Endothelial cell of umbilical vein (primary cell): ENCODE data around the gene ZNF398. TPM values are rescaled to one million over a fixed set of nuclear protein-coding genes. Genes with fewer than 3 reads are reported as not detected.
A peak's percentile ranks its signal among the peaks of the same experiment; 100 is the strongest.

Experiments used
- BruUV-seq: library from RNA; stranded (reverse); fragments of 400-500 nt; replicated peaks from 2 replicates; lab custom pipeline; 2021; lab: Mats Ljungman, UMichigan
- CTCF ChIA-PET: fragments of 300-600, 350-600 bp; sonication (Branson Sonifier 250); formaldehyde crosslinking; loops from one replicate; lab custom pipeline; 2021; ENCODE audit warnings: antibody characterized with exemption, inconsistent platforms; lab: Charles Lee
- POLR2A ChIA-PET: fragments of 300-600, 350-600 bp; sonication (Branson Sonifier 250); formaldehyde crosslinking; loops from one replicate; lab custom pipeline; 2021; ENCODE audit warnings: antibody characterized with exemption, inconsistent platforms; lab: Charles Lee
- DNase-seq: peaks from one replicate; pipeline ENCODE4 v3.0.0-alpha.2; 2011; ENCODE audit warnings: low read depth, low spot score
- FAIRE-seq: peaks from 2 replicates; lab custom pipeline; 2011; peaks lifted over from hg19 to GRCh38; lab: Jason Lieb, UNC
- H2AFZ ChIP-seq: 2 replicates; pipeline ENCODE4 v1.6.0; 2012; ENCODE audit warnings: low read depth, low read length, control low read depth, inconsistent platforms
- H3K27ac ChIP-seq: 2 replicates; pipeline ENCODE4 v1.5.1; 2011; ENCODE audit warnings: low read depth, mild to moderate bottlenecking, control low read depth, low read length, moderate library complexity; ENCODE audit not compliant: insufficient read depth
- H3K27me3 ChIP-seq, 2 experiments: 2 replicates each; pipeline versions ENCODE4 v1.6.0 to v1.6.1; 2011; ENCODE audit warnings: low read length in 2 of 2, mixed read lengths in 1 of 2; ENCODE audit not compliant: control insufficient read depth in 2 of 2, insufficient read depth in 2 of 2
- H3K36me3 ChIP-seq, 2 experiments: 2 replicates in 1 of 2; 3 replicates in 1 of 2; pipeline ENCODE4 v1.5.1; 2011; ENCODE audit warnings: low read length in 2 of 2, mild to moderate bottlenecking in 1 of 2, moderate library complexity in 1 of 2; ENCODE audit not compliant: control insufficient read depth in 2 of 2, insufficient read depth in 2 of 2; ENCODE audit errors: extremely low read depth in 1 of 2
- H3K4me1 ChIP-seq: 3 replicates; pipeline ENCODE4 v1.5.1; 2011; ENCODE audit warnings: mild to moderate bottlenecking, low read length; ENCODE audit not compliant: control insufficient read depth, insufficient read depth; ENCODE audit errors: extremely low read depth
- H3K4me2 ChIP-seq: 2 replicates; pipeline ENCODE4 v1.6.1; 2011; ENCODE audit warnings: low read length, control low read depth, mixed read lengths; ENCODE audit not compliant: insufficient read depth
- H3K4me3 ChIP-seq, 3 experiments: fragments of 200-600 bp in 1 of 3; sonication (generic), shearing (Covaris generic) in 1 of 3; replicated peaks in 1 of 3; 2 replicates each; pipeline ENCODE4 v1.5.1; 2011 to 2016; ENCODE audit warnings: control low read depth in 3 of 3, low read length in 3 of 3, mild to moderate bottlenecking in 2 of 3, inconsistent platforms in 1 of 3, low read depth in 1 of 3, moderate library complexity in 1 of 3; ENCODE audit not compliant: insufficient read depth in 1 of 3
- H3K79me2 ChIP-seq: 2 replicates; pipeline ENCODE4 v1.6.0; 2012; ENCODE audit warnings: low read length, inconsistent platforms; ENCODE audit not compliant: control insufficient read depth, insufficient read depth
- H3K9ac ChIP-seq: replicated peaks from 2 replicates; pipeline ENCODE3; 2011; ENCODE audit warnings: low read length, control low read depth; ENCODE audit not compliant: insufficient read depth; ENCODE audit errors: extremely low read depth
- H3K9me1 ChIP-seq: replicated peaks from 3 replicates; pipeline ENCODE4 v1.6.0; 2011; ENCODE audit warnings: mild to moderate bottlenecking, low read length; ENCODE audit not compliant: control insufficient read depth, insufficient read depth; ENCODE audit errors: extremely low read depth
- H3K9me3 ChIP-seq: replicated peaks from 2 replicates; pipeline ENCODE4 v1.5.1; 2012; ENCODE audit warnings: low read length, inconsistent platforms; ENCODE audit not compliant: control insufficient read depth, insufficient read depth
- H4K20me1 ChIP-seq: replicated peaks from 2 replicates; pipeline ENCODE3; 2011; ENCODE audit warnings: mild to moderate bottlenecking, low read length; ENCODE audit not compliant: control insufficient read depth, insufficient read depth; ENCODE audit errors: extremely low read depth
- EZH2 ChIP-seq: IDR thresholded peaks from 2 replicates; pipeline ENCODE4 v1.6.1; 2012; ENCODE audit warnings: borderline replicate concordance, low read depth, mild to moderate bottlenecking, moderate library complexity, low read length, inconsistent platforms; ENCODE audit not compliant: severe bottlenecking
- FOS ChIP-seq: IDR thresholded peaks from 2 replicates; pipeline ENCODE4 v1.6.1; 2011; ENCODE audit warnings: mild to moderate bottlenecking, low read length, moderate library complexity, borderline replicate concordance; ENCODE audit not compliant: insufficient read depth
- GATA2 ChIP-seq: IDR thresholded peaks from 2 replicates; pipeline ENCODE4 v1.7.0; 2011; ENCODE audit warnings: low read depth, mild to moderate bottlenecking, moderate library complexity, mixed read lengths, low read length; ENCODE audit not compliant: insufficient read length, insufficient read depth
- JUN ChIP-seq: IDR thresholded peaks from 2 replicates; pipeline ENCODE4 v1.6.1; 2011; ENCODE audit warnings: borderline replicate concordance, low read depth; ENCODE audit not compliant: insufficient read length, insufficient read depth
- MYC ChIP-seq: IDR thresholded peaks from one replicate; pipeline ENCODE4 v1.6.1; 2011; ENCODE audit warnings: mild to moderate bottlenecking, low read depth, low read length
- POLR2A ChIP-seq: IDR thresholded peaks from 2 replicates; pipeline ENCODE4 v1.6.1; 2012; ENCODE audit warnings: low read depth, mild to moderate bottlenecking, control low read depth, low read length
- POLR2AphosphoS5 ChIP-seq: IDR thresholded peaks from 2 replicates; pipeline ENCODE4 v1.6.1; 2012; ENCODE audit warnings: low read depth, mild to moderate bottlenecking, control low read depth, low read length, moderate library complexity; ENCODE audit not compliant: insufficient read depth
- dilution Hi-C: fragments of 300-500 bp; cut with MboI; formaldehyde crosslinking; loops from one replicate; pipeline ENCODE4 v1.15.0; 2019; ENCODE audit warnings: low sequenced_read_pairs; ENCODE audit not compliant: extremely low pct_ligation_motif_present
- intact Hi-C: fragments of 100-400 bp; cut with micrococcal nuclease; formaldehyde crosslinking; loops from one replicate; pipeline ENCODE4 v1.10.0; 2022
- polyA plus RNA-seq, 4 experiments: library from polyadenylated mRNA; depleted of rRNA in 3 of 4; stranded (reverse) in 3 of 4; unstranded in 1 of 4; fragments of >200 nt; gene quantifications; 2 replicates each; pipeline versions ENCODE4 v1.2.1 to v1.2.3, GENCODE V29; 2011 to 2012; ENCODE audit warnings: missing spikeins in 1 of 4
- total RNA-seq: library from RNA; stranded (reverse); gene quantifications from 2 replicates; pipeline ENCODE4 v1.2.3, GENCODE V29; 2021
- TF ChIP-seq, protein P1 (sequence below): IDR thresholded peaks from 2 replicates; pipeline ENCODE4 v1.6.1; 2011; ENCODE audit not compliant: insufficient read depth, insufficient read length
- TF ChIP-seq, protein P2 (sequence below), 2 donors: IDR thresholded peaks; 1 replicate in 1 of 2; 2 replicates in 1 of 2; pipeline ENCODE4 v1.5.1; 2011; ENCODE audit warnings: low read length in 2 of 2, mild to moderate bottlenecking in 2 of 2, moderate library complexity in 2 of 2, control low read depth in 1 of 2, inconsistent platforms in 1 of 2, low read depth in 1 of 2; ENCODE audit not compliant: insufficient read depth in 1 of 2; ENCODE audit errors: extremely low read depth in 1 of 2

ZNF398 gene
- total and polyA plus RNA-seq, 2 donors (not counting 3 experiments of a cell fraction or from before 2014, with no cell fraction given): 7.5 to 10.6 TPM

DNA sequence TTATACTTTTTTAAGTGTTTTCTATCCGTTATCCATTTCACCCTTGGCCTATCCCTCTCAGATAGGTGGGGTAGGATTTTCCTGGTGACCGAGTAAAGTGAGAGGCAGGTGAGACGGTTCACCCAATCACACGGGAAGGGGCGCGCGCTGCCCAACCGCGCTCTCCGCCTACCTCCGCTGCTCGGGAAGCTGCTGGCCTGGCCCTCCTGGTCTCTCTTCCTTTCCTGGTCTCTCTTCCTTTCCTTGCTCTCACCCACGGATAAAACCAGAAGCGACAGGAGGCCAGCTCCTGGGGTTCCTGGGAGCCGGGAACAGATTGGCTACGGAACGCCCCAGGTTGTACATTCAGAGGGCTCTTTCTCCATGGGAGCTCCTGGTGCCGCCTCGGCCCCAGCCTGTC, 77.9 kb downstream of the ZNF398 start:
- no TSS peak for BruUV-seq
- POLR2A ChIA-PET: no interaction called here
- TF ChIP-seq MYC (no peak), GATA2 (no peak), POLR2AphosphoS5 (no peak), POLR2A (no peak)
- TF ChIP-seq, protein P1, sequence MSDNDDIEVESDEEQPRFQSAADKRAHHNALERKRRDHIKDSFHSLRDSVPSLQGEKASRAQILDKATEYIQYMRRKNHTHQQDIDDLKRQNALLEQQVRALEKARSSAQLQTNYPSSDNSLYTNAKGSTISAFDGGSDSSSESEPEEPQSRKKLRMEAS: no peak
- TF ChIP-seq, protein P2, sequence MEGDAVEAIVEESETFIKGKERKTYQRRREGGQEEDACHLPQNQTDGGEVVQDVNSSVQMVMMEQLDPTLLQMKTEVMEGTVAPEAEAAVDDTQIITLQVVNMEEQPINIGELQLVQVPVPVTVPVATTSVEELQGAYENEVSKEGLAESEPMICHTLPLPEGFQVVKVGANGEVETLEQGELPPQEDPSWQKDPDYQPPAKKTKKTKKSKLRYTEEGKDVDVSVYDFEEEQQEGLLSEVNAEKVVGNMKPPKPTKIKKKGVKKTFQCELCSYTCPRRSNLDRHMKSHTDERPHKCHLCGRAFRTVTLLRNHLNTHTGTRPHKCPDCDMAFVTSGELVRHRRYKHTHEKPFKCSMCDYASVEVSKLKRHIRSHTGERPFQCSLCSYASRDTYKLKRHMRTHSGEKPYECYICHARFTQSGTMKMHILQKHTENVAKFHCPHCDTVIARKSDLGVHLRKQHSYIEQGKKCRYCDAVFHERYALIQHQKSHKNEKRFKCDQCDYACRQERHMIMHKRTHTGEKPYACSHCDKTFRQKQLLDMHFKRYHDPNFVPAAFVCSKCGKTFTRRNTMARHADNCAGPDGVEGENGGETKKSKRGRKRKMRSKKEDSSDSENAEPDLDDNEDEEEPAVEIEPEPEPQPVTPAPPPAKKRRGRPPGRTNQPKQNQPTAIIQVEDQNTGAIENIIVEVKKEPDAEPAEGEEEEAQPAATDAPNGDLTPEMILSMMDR (IDR thresholded peaks at IDR 0.05; ENCODE audit: extremely low read depth in 1 of 2, insufficient read depth in 1 of 2, low read depth in 1 of 2, low read length in 2 of 2): no peak

DNA sequence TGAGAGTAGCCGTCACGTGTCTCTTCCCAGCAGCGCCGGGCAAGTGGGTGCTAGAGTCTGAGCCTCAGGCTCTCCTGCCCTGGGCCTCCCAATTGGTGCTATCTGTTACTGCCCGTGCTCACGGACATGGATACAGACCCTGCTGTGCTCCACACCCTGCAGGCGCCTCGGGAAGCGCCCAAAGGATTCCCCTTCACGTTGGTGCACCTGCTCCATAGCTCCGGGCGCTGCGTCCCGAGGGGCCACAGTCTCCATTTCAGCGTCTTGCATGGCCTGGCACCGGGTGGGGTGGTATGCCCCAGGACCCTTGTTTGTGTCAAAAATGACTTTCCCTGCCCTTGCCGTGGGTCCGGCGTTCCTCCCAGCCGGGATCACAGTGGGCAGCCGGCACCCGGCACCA, 78.4 kb downstream of the ZNF398 start:
- TSS peak; percentile 8 for BruUV-seq
- Histone ChIP-seq H2AFZ (no peak overlapping the region), H4K20me1 (no peaks in the 10 kb centered on the region), H3K79me2 (no peaks in the 10 kb centered on the region), H3K27me3 (no peaks in the 10 kb centered on the region), H3K27ac (no peak overlapping the region), H3K4me3 (no peak overlapping the region), H3K4me2 (no peak overlapping the region), H3K4me1 (no peaks in the 10 kb centered on the region), H3K9me3 (no peaks in the 10 kb centered on the region), H3K9ac (no peak overlapping the region), H3K9me1 (no peaks in the 10 kb centered on the region), H3K36me3 (peaks cover 2 to 20% of the 10 kb centered on the region in 2 experiments)
- TF ChIP-seq FOS: no peak
- TF ChIP-seq, protein P1: no peak
- no peak for TF ChIP-seq JUN
- no peak for TF ChIP-seq POLR2AphosphoS5
- TF ChIP-seq EZH2: no peak
- TF ChIP-seq, protein P2 (IDR thresholded peaks at IDR 0.05; ENCODE audit: extremely low read depth in 1 of 2, insufficient read depth in 1 of 2, low read depth in 1 of 2, low read length in 2 of 2): no peak
- no peak for TF ChIP-seq GATA2
- no peak for TF ChIP-seq MYC
- no peak for TF ChIP-seq POLR2A
- ChIA-PET POLR2A (no interaction called here), CTCF (interaction anchor here (1.6 kb wide), 1 partner anchor 30 kb away, joined by 3 read pairs; the partner anchor contains the start of gene ZNF282)
- no peak for DNase-seq
- FAIRE-seq: no peak
- dilution Hi-C loops (no loop called here), intact Hi-C loops (no loop called here)

More for the DNA sequence above, 77.9 kb downstream of the ZNF398 start:
- Histone ChIP-seq H3K4me2 (no peak overlapping the region), H3K4me3 (no peak overlapping the region), H3K79me2 (no peaks in the 10 kb centered on the region), H3K36me3 (peaks cover 2 to 20% of the 10 kb centered on the region in 2 experiments), H3K9me3 (no peaks in the 10 kb centered on the region), H3K4me1 (no peaks in the 10 kb centered on the region), H3K9me1 (no peaks in the 10 kb centered on the region), H3K27ac (no peak overlapping the region), H3K9ac (no peak overlapping the region), H3K27me3 (no peaks in the 10 kb centered on the region), H2AFZ (no peak overlapping the region), H4K20me1 (no peaks in the 10 kb centered on the region)
- no peak for FAIRE-seq
- CTCF ChIA-PET: interaction anchor here (1.6 kb wide), 1 partner anchor 30 kb away, joined by 3 read pairs; the partner anchor contains the start of gene ZNF282
- dilution Hi-C loops (no loop called here), intact Hi-C loops (no loop called here)
- no peak for DNase-seq
